ENCODE results near the gene MAN2A2.

The MAN2A2 gene

GRCh38 chr15:90970274-90970673, 67.2 kb downstream of the MAN2A2 start:
- DNase-seq: no peak

- no peak for DNase-seq
These were observed 69.0 kb downstream of the MAN2A2 start for GRCh38 chr15:90972133-90972532.

Data from NCI-H1694 (cell line).